Panc1 (cell line): ENCODE results near the gene FAM3C. TPM values are rescaled to one million over a fixed set of nuclear protein-coding genes. Genes with fewer than 3 reads are reported as not detected.

ENCODE experiments used
- ATAC-seq: fragments of 200-7000 bp; cut with Tn5 transposase; 2 replicates; pipeline ENCODE4 v1.9.1; 2020; ENCODE audit warnings: mild to moderate bottlenecking, moderate library complexity
- BruUV-seq: library from RNA; stranded (reverse); fragments of 400-500 nt; replicated peaks from 2 replicates; lab custom pipeline; 2021; lab: Mats Ljungman, UMichigan
- CTCF ChIA-PET: fragments of 300-600 bp; sonication (Branson Sonifier 250); formaldehyde crosslinking; loops from one replicate; lab custom pipeline; 2022; ENCODE audit warnings: antibody characterized with exemption; lab: Charles Lee
- POLR2A ChIA-PET: fragments of 300-600 bp; sonication (Branson Sonifier 250); formaldehyde crosslinking; loops from one replicate; lab custom pipeline; 2022; ENCODE audit warnings: antibody characterized with exemption; lab: Charles Lee
- DNase-seq: peaks from one replicate; pipeline ENCODE4 v3.0.0-alpha.2; 2010; ENCODE audit warnings: low read depth, low spot score
- H3K27ac ChIP-seq: 2 replicates; pipeline ENCODE4 v1.5.1; 2011; ENCODE audit warnings: mild to moderate bottlenecking, low read length, inconsistent platforms
- H3K27me3 ChIP-seq: fragments of 200-500 bp; sonication (Bioruptor generic); 2 replicates; pipeline ENCODE4 v1.6.0; 2014; ENCODE audit warnings: low read length, inconsistent platforms; ENCODE audit not compliant: control insufficient read depth, insufficient read depth
- H3K36me3 ChIP-seq: fragments of 200-500 bp; sonication (Bioruptor generic); 2 replicates; pipeline ENCODE4 v1.5.1; 2014; ENCODE audit warnings: inconsistent platforms, mild to moderate bottlenecking, low read length, moderate library complexity; ENCODE audit not compliant: control insufficient read depth, insufficient read depth
- H3K4me1 ChIP-seq: 2 replicates; pipeline ENCODE4 v1.5.1; 2011; ENCODE audit warnings: inconsistent platforms, mild to moderate bottlenecking, low read length, moderate library complexity; ENCODE audit not compliant: control insufficient read depth, insufficient read depth
- H3K4me3 ChIP-seq, 2 experiments: 2 replicates each; pipeline ENCODE4 v1.5.1; 2011 to 2012; ENCODE audit warnings: low read depth in 2 of 2, low read length in 2 of 2, mild to moderate bottlenecking in 2 of 2, inconsistent platforms in 1 of 2, moderate library complexity in 1 of 2
- H3K9me3 ChIP-seq: fragments of 200-500 bp; sonication (Bioruptor generic); 2 replicates; pipeline ENCODE4 v1.5.1; 2014; ENCODE audit warnings: low read depth, mild to moderate bottlenecking, inconsistent platforms, low read length, moderate library complexity; ENCODE audit not compliant: control insufficient read depth, insufficient read depth
- POLR2AphosphoS5 ChIP-seq: IDR thresholded peaks from 2 replicates; pipeline ENCODE4 v1.6.1; 2012; ENCODE audit warnings: mild to moderate bottlenecking, low read depth, low read length, moderate library complexity
- SIN3A ChIP-seq: IDR thresholded peaks from 2 replicates; pipeline ENCODE4 v1.6.1; 2012; ENCODE audit warnings: low read depth, mild to moderate bottlenecking, low read length, moderate library complexity, borderline replicate concordance; ENCODE audit not compliant: insufficient read depth
- TCF7L2 ChIP-seq: IDR thresholded peaks from 2 replicates; pipeline ENCODE4 v1.6.1; 2011; ENCODE audit warnings: mild to moderate bottlenecking, low read depth, low read length, inconsistent platforms
- in situ Hi-C: cut with HindIII; loops from 2 replicates; pipeline ENCODE4 v1.10.0; 2016; ENCODE audit warnings: low sequenced_read_pairs, low pct_unique_long_range_greater_than_20kb
- intact Hi-C: fragments of 100-400 bp; cut with micrococcal nuclease; formaldehyde crosslinking; loops from one replicate; pipeline ENCODE4 v1.10.0; 2022; ENCODE audit not compliant: unreplicated experiment
- total RNA-seq: library from RNA; stranded (reverse); gene quantifications from one replicate; pipeline ENCODE4 v1.2.1, GENCODE V29; 2021; ENCODE audit not compliant: unreplicated experiment
- TF ChIP-seq, protein P1 (sequence below): fragments of 450-650 bp; IDR thresholded peaks from 2 replicates; pipeline ENCODE4 v1.5.1; 2017; ENCODE audit warnings: mild to moderate bottlenecking
- TF ChIP-seq, protein P2 (sequence below), 2 experiments: IDR thresholded peaks; 2 replicates each; pipeline ENCODE4 v1.6.1; 2011 to 2012; ENCODE audit warnings: low read depth in 2 of 2, control low read depth in 1 of 2, low read length in 1 of 2, mild to moderate bottlenecking in 1 of 2, moderate library complexity in 1 of 2; ENCODE audit not compliant: insufficient read depth in 1 of 2

The FAM3C gene
- total RNA-seq, 1 experiment from 2014 or later: 55.4 TPM

DNA sequence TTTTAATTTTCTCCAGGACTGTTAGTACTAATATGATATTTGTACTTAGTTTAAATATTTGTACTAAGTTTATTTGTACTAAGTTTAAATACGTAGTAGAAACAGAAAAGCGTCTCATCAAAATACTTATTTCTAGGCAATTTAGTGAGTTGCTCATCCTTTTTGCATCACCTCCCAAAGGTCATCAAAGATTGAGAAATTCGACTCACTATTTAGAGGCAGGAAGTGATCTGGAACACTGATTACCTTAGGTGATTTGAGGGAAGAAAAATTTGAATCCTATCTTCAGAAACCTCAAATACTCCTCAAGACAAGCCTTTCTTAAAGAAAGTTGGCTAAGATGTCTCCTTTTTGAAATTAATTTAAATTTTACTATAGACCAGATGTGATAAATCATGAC is 52.8 kb downstream of the FAM3C start:
- ChIA-PET CTCF (no interaction called here), POLR2A (no interaction called here)
- TF ChIP-seq SIN3A: no peak
- TF ChIP-seq, protein P1, sequence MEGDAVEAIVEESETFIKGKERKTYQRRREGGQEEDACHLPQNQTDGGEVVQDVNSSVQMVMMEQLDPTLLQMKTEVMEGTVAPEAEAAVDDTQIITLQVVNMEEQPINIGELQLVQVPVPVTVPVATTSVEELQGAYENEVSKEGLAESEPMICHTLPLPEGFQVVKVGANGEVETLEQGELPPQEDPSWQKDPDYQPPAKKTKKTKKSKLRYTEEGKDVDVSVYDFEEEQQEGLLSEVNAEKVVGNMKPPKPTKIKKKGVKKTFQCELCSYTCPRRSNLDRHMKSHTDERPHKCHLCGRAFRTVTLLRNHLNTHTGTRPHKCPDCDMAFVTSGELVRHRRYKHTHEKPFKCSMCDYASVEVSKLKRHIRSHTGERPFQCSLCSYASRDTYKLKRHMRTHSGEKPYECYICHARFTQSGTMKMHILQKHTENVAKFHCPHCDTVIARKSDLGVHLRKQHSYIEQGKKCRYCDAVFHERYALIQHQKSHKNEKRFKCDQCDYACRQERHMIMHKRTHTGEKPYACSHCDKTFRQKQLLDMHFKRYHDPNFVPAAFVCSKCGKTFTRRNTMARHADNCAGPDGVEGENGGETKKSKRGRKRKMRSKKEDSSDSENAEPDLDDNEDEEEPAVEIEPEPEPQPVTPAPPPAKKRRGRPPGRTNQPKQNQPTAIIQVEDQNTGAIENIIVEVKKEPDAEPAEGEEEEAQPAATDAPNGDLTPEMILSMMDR: no peak
- TF ChIP-seq TCF7L2: no peak
- TF ChIP-seq, protein P2, sequence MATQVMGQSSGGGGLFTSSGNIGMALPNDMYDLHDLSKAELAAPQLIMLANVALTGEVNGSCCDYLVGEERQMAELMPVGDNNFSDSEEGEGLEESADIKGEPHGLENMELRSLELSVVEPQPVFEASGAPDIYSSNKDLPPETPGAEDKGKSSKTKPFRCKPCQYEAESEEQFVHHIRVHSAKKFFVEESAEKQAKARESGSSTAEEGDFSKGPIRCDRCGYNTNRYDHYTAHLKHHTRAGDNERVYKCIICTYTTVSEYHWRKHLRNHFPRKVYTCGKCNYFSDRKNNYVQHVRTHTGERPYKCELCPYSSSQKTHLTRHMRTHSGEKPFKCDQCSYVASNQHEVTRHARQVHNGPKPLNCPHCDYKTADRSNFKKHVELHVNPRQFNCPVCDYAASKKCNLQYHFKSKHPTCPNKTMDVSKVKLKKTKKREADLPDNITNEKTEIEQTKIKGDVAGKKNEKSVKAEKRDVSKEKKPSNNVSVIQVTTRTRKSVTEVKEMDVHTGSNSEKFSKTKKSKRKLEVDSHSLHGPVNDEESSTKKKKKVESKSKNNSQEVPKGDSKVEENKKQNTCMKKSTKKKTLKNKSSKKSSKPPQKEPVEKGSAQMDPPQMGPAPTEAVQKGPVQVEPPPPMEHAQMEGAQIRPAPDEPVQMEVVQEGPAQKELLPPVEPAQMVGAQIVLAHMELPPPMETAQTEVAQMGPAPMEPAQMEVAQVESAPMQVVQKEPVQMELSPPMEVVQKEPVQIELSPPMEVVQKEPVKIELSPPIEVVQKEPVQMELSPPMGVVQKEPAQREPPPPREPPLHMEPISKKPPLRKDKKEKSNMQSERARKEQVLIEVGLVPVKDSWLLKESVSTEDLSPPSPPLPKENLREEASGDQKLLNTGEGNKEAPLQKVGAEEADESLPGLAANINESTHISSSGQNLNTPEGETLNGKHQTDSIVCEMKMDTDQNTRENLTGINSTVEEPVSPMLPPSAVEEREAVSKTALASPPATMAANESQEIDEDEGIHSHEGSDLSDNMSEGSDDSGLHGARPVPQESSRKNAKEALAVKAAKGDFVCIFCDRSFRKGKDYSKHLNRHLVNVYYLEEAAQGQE (IDR thresholded peaks at IDR 0.05; ENCODE audit: insufficient read depth in 1 of 2, low read depth in 2 of 2, low read length in 1 of 2): no peak
- no peak for TF ChIP-seq POLR2AphosphoS5
- H3K27ac ChIP-seq: no peak overlapping the region
- intact Hi-C loops: no loop called here
- DNase-seq (no peak), ATAC-seq (no peak)
- no peaks in the 10 kb centered on the region for H3K27me3 ChIP-seq
- H3K9me3 ChIP-seq: no peaks in the 10 kb centered on the region
- in situ Hi-C loops: no loop called here
- H3K4me1 ChIP-seq: no peaks in the 10 kb centered on the region; the same call in 1 of the 2 replicates
- H3K4me3 ChIP-seq: no peak overlapping the region
- BruUV-seq: no TSS peak
- no peaks in the 10 kb centered on the region for H3K36me3 ChIP-seq

DNA sequence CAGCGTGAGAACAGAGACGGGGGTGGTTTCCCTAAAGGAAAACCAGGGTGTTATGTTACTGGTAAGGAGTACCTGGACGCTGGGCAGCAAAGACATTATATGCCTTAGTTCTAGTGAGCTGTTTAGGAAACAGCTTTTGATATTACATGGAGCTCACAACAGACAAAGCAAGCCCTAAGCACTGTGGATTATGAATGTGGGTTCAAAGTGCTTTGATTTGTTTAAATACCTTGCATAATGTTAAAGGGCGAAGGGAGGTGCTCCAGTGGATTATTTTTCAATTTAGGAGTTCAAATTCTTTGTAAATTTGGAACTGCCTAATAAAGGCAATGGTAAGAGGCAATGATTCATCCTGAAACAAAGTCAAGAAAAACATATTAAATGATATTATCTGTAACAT is 53.5 kb downstream of the FAM3C start:
- H3K36me3 ChIP-seq: no peaks in the 10 kb centered on the region
- H3K27ac ChIP-seq: no peak overlapping the region
- H3K4me1 ChIP-seq: no peaks in the 10 kb centered on the region; the same call in 1 of the 2 replicates
- in situ Hi-C loops: no loop called here
- no TSS peak for BruUV-seq
- H3K4me3 ChIP-seq: no peak overlapping the region
- no peaks in the 10 kb centered on the region for H3K27me3 ChIP-seq
- H3K9me3 ChIP-seq: no peaks in the 10 kb centered on the region
- ATAC-seq (no peak), DNase-seq (no peak)
- intact Hi-C loops: no loop called here
- TF ChIP-seq TCF7L2: no peak
- TF ChIP-seq, protein P2 (IDR thresholded peaks at IDR 0.05; ENCODE audit: insufficient read depth in 1 of 2, low read depth in 2 of 2, low read length in 1 of 2): no peak
- no peak for TF ChIP-seq POLR2AphosphoS5
- TF ChIP-seq, protein P1: no peak
- no peak for TF ChIP-seq SIN3A
- CTCF ChIA-PET: no interaction called here
- POLR2A ChIA-PET: no interaction called here
